ENCODE results near the gene CHD5.

CHD5 gene

GRCh38 chr1:6172549-6172948, 7.6 kb downstream of the CHD5 start:
- DNase-seq = no peak

GRCh38 chr1:6171548-6172124, 8.5 kb downstream of the CHD5 start:
- no peak for DNase-seq

- DNase-seq = no peak
These were observed 9.3 kb downstream of the CHD5 start for GRCh38 chr1:6170742-6171201.

- no peak for DNase-seq
These were observed 9.9 kb downstream of the CHD5 start for GRCh38 chr1:6170116-6170741.

- DNase-seq = no peak
These were observed 11.1 kb downstream of the CHD5 start for GRCh38 chr1:6168947-6169586.

GRCh38 chr1:6167391-6168303, 12.5 kb downstream of the CHD5 start:
- no peak for DNase-seq

GRCh38 chr1:6166655-6167390, 13.3 kb downstream of the CHD5 start:
- no peak for DNase-seq

GRCh38 chr1:6166221-6166620, 13.9 kb downstream of the CHD5 start:
- DNase-seq = no peak

GRCh38 chr1:6165441-6165985, 14.6 kb downstream of the CHD5 start:
- DNase-seq = no peak

GRCh38 chr1:6165027-6165426, 15.1 kb downstream of the CHD5 start:
- DNase-seq = no peak

GRCh38 chr1:6163973-6164617, 16.0 kb downstream of the CHD5 start:
- DNase-seq = no peak

GRCh38 chr1:6163191-6163972, 16.7 kb downstream of the CHD5 start:
- DNase-seq = no peak

- DNase-seq = no peak
These were observed 17.3 kb downstream of the CHD5 start for GRCh38 chr1:6162773-6163172.

- no peak for DNase-seq
These were observed 17.8 kb downstream of the CHD5 start for GRCh38 chr1:6162341-6162740.

GRCh38 chr1:6158181-6158580, 21.9 kb downstream of the CHD5 start:
- DNase-seq = no peak

- no peak for DNase-seq
These were observed 22.5 kb downstream of the CHD5 start for GRCh38 chr1:6157528-6158174.

- DNase-seq = no peak
These were observed 23.0 kb downstream of the CHD5 start for GRCh38 chr1:6157132-6157527.

GRCh38 chr1:6154525-6155319, 25.4 kb downstream of the CHD5 start:
- DNase-seq = no peak

- DNase-seq = no peak
These were observed 27.2 kb downstream of the CHD5 start for GRCh38 chr1:6152882-6153281.

Data from T-helper 1 cell (primary cell).